A549 (cell line): ENCODE measurements around the gene SLC2A8. TPM values are rescaled to one million over a fixed set of nuclear protein-coding genes. Genes with fewer than 3 reads are reported as not detected.

Experiments used
- ATAC-seq, 2 experiments: fragments of 200-7000 bp in 1 of 2; fragments of >200 bp in 1 of 2; cut with Nextera tagmentation in 1 of 2; cut with Tn5 transposase in 1 of 2; 3 replicates each; pipeline versions ENCODE4 v1.8.0 to v1.9.1; 2018 to 2020; ENCODE audit warnings: mild to moderate bottlenecking in 1 of 2, moderate library complexity in 1 of 2
- CTCF ChIA-PET: fragments of 300-600 bp; sonication (Branson Sonifier 250); formaldehyde crosslinking; extraction: SDS; loops from one replicate; lab custom pipeline; 2021; ENCODE audit warnings: antibody characterized with exemption, inconsistent platforms; lab: Yijun Ruan, JAX
- POLR2A ChIA-PET: fragments of 350-600 bp; formaldehyde crosslinking; extraction: SDS; loops from one replicate; lab custom pipeline; 2021; ENCODE audit warnings: antibody characterized with exemption, inconsistent platforms; lab: Yijun Ruan, JAX
- DNase-seq, 2 experiments: peaks; one replicate each; pipeline versions ENCODE4 v3.0.0 to v3.0.0-alpha.2; 2011 to 2016; ENCODE audit warnings: low read depth in 1 of 2, low spot score in 1 of 2
- FAIRE-seq: peaks from 2 replicates; lab custom pipeline; 2011; peaks lifted over from hg19 to GRCh38; lab: Jason Lieb, UNC
- H3K27ac ChIP-seq, 2 experiments: fragments of >200 bp; sonication (Bioruptor Twin); formaldehyde crosslinking; 3 replicates each; pipeline ENCODE4 v1.5.1; 2016 to 2017
- H3K4me1 ChIP-seq: fragments of >200 bp; sonication (Bioruptor Twin); formaldehyde crosslinking; 3 replicates; pipeline ENCODE4 v1.6.1; 2016
- H3K4me2 ChIP-seq: fragments of >200 bp; sonication (Bioruptor Twin); formaldehyde crosslinking; 3 replicates; pipeline ENCODE4 v1.6.1; 2016
- H3K4me3 ChIP-seq: fragments of >200 bp; sonication (Bioruptor Twin); formaldehyde crosslinking; 3 replicates; pipeline ENCODE4 v1.5.1; 2016
- H3K9me3 ChIP-seq: fragments of >200 bp; sonication (Bioruptor Twin); formaldehyde crosslinking; 3 replicates; pipeline ENCODE4 v1.6.1; 2016
- ATOH8 ChIP-seq: fragments of 250-450 bp; sonication (Bioruptor Pico); IDR thresholded peaks from 2 replicates; pipeline ENCODE4 v1.5.0; 2020; ENCODE audit warnings: low read depth, mild to moderate bottlenecking, moderate library complexity
- BCL3 ChIP-seq: fragments of >200 bp; sonication (Bioruptor Twin); formaldehyde crosslinking; IDR thresholded peaks from 3 replicates; pipeline ENCODE4 v1.6.1; 2016
- CBX8 ChIP-seq: fragments of 200-600 bp; sonication (generic); IDR thresholded peaks from 2 replicates; pipeline ENCODE4 v1.6.1; 2016
- CEBPB ChIP-seq, 2 experiments: fragments of >200 bp in 1 of 2; sonication (Bioruptor Twin) in 1 of 2; formaldehyde crosslinking in 1 of 2; IDR thresholded peaks; 2 replicates each; pipeline ENCODE4 v1.6.1; 2012 to 2016
- CHD4 ChIP-seq: fragments of 200-600 bp; sonication (generic); IDR thresholded peaks from 2 replicates; pipeline ENCODE4 v1.6.1; 2016; ENCODE audit warnings: antibody characterized with exemption, mild to moderate bottlenecking, borderline replicate concordance
- FOSL2 ChIP-seq, 2 experiments: fragments of 450-650 bp in 1 of 2; fragments of >200 bp in 1 of 2; sonication (Bioruptor Twin) in 1 of 2; formaldehyde crosslinking; IDR thresholded peaks; 2 replicates each; pipeline versions ENCODE4 v1.5.0 to v1.6.1; 2016 to 2020; ENCODE audit warnings: mild to moderate bottlenecking in 1 of 2, moderate library complexity in 1 of 2
- HOXB13 ChIP-seq: fragments of 250-450 bp; sonication (Bioruptor Pico); IDR thresholded peaks from 2 replicates; pipeline ENCODE4 v1.5.0; 2020; ENCODE audit warnings: low read depth, mild to moderate bottlenecking, moderate library complexity
- JUN ChIP-seq, 2 experiments: fragments of >200 bp; sonication (Bioruptor Twin); formaldehyde crosslinking; IDR thresholded peaks; 2 replicates in 1 of 2; 3 replicates in 1 of 2; pipeline ENCODE4 v1.6.1; 2016 to 2017
- KDM5A ChIP-seq: fragments of 200-600 bp; sonication (generic); IDR thresholded peaks from 2 replicates; pipeline ENCODE4 v1.6.1; 2016; ENCODE audit warnings: antibody characterized with exemption, mild to moderate bottlenecking
- MAFK ChIP-seq: fragments of 450-650 bp; IDR thresholded peaks from 2 replicates; pipeline ENCODE4 v1.6.1; 2014; ENCODE audit not compliant: partially characterized antibody
- POLR2A ChIP-seq: IDR thresholded peaks from 2 replicates; pipeline ENCODE4 v1.6.1; 2012; ENCODE audit warnings: mild to moderate bottlenecking, low read length
- RAD21 ChIP-seq, 2 experiments: fragments of >200 bp in 1 of 2; sonication (Bioruptor Twin) in 1 of 2; formaldehyde crosslinking in 1 of 2; IDR thresholded peaks in 1 of 2; conservative IDR thresholded peaks in 1 of 2; 2 replicates in 1 of 2; 3 replicates in 1 of 2; pipeline ENCODE4 v1.6.1; 2012 to 2018; ENCODE audit warnings: inconsistent platforms in 1 of 2
- RFX5 ChIP-seq: fragments of 450-650 bp; IDR thresholded peaks from 2 replicates; pipeline ENCODE4 v1.7.1; 2014; ENCODE audit warnings: antibody characterized with exemption, mild to moderate bottlenecking, moderate library complexity
- RNF2 ChIP-seq: fragments of 200-600 bp; sonication (generic); IDR thresholded peaks from 2 replicates; pipeline ENCODE4 v1.6.1; 2016; ENCODE audit warnings: low read depth, mild to moderate bottlenecking, antibody characterized with exemption, moderate library complexity, borderline replicate concordance
- SMC3 ChIP-seq: fragments of >200 bp; sonication (Bioruptor Twin); formaldehyde crosslinking; IDR thresholded peaks from 3 replicates; pipeline ENCODE4 v1.6.1; 2018; ENCODE audit warnings: inconsistent platforms
- TP53 ChIP-seq: fragments of 250-450 bp; sonication (Bioruptor Pico); IDR thresholded peaks from 2 replicates; pipeline ENCODE4 v1.5.0; 2021; ENCODE audit warnings: mild to moderate bottlenecking, moderate library complexity
- WGBS: methylation state at CpG from one replicate; pipeline ENCODE4 v1.1.6; 2017; ENCODE audit errors: missing lambda C conversion rate; 5-methylcytosine and 5-hydroxymethylcytosine counted together
- polyA plus RNA-seq, 4 experiments: library from polyadenylated mRNA; depleted of rRNA in 3 of 4; stranded (reverse); fragments of >200 nt; fragmentation: RNase III in 1 of 4; extraction: RNeasy Plus Mini Kit Qiagen cat#74134 plus additional on column Dnase treatment in 1 of 4; gene quantifications; 2 replicates in 3 of 4; 3 replicates in 1 of 4; pipeline ENCODE4 v1.2.3, GENCODE V29; 2011 to 2017
- TF ChIP-seq, protein P1 (sequence below): fragments of >200 bp; sonication (Bioruptor Twin); formaldehyde crosslinking; IDR thresholded peaks from 3 replicates; pipeline ENCODE4 v1.5.1; 2016
- TF ChIP-seq, protein P2 (sequence below): IDR thresholded peaks from 2 replicates; pipeline ENCODE4 v1.6.1; 2012

Gene SLC2A8
- polyA plus RNA-seq, 2 of the 4 experiments (the other 2 are of a cell fraction): 7.3 to 16.0 TPM

DNA sequence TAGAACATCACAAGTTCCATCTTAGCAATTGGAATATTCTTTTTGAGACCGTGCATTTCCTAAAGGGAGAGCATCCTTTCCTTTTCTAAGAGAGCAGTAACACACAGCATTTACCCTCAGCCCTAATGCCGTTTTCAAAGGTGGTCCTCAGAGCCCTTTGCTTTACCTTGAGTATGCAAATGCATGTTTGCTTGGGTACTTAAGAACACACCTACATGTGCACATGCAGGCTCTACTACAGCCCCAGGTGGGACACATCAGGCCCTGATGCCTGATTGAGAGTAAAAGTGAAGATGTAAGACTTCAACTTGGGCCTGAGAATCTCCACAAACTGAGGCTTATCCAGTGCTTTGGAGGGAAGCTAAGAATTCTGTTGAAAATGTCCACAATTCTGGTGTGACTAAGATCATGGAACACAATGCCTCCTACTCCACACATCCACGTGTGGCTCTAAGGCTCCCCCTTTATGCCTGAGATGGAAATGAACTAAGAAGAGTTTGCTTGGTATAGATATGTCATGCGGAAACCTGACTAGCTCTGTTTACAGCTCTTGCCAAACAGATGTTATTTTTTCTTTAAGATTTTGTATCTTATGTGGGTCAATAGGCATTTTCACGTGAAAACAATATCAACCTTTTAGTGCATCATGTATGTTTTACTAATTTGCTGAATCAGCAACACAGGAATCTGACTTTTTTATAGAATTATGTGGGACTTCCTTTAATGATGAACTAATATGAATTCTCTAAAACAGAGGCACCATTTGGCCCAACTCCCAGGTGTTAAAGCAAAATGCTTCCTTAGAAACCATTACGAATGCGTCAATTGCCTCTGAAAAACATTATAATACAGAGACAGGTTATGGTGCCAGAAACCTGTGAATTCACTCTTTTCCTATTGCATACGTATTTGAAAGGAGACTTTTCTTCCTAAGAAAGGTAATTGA, 48.9 kb upstream of the SLC2A8 start:
- Histone ChIP-seq H3K4me1 (peaks cover 4% of the 10 kb centered on the region; the same call in 1 of the 3 replicates), H3K27ac (no peak overlapping the region; a peak in 1 of 6 replicates), H3K9me3 (no peaks in the 10 kb centered on the region), H3K4me2 (no peak overlapping the region), H3K4me3 (no peak overlapping the region)
- DNase-seq (peak; percentile 55 to 71), FAIRE-seq (no peak), ATAC-seq (peak; percentile 94 to 95)
- TF ChIP-seq, protein P1, sequence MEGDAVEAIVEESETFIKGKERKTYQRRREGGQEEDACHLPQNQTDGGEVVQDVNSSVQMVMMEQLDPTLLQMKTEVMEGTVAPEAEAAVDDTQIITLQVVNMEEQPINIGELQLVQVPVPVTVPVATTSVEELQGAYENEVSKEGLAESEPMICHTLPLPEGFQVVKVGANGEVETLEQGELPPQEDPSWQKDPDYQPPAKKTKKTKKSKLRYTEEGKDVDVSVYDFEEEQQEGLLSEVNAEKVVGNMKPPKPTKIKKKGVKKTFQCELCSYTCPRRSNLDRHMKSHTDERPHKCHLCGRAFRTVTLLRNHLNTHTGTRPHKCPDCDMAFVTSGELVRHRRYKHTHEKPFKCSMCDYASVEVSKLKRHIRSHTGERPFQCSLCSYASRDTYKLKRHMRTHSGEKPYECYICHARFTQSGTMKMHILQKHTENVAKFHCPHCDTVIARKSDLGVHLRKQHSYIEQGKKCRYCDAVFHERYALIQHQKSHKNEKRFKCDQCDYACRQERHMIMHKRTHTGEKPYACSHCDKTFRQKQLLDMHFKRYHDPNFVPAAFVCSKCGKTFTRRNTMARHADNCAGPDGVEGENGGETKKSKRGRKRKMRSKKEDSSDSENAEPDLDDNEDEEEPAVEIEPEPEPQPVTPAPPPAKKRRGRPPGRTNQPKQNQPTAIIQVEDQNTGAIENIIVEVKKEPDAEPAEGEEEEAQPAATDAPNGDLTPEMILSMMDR: peak; percentile 73
- TF ChIP-seq, protein P2, sequence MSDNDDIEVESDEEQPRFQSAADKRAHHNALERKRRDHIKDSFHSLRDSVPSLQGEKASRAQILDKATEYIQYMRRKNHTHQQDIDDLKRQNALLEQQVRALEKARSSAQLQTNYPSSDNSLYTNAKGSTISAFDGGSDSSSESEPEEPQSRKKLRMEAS: peak; percentile 57; the same call in 1 of the 2 replicates
- TF ChIP-seq JUN (IDR thresholded peaks at IDR 0.05): no peak
- TF ChIP-seq MAFK: peak; percentile 99
- TF ChIP-seq ATOH8 (CRISPR knock-in tag): no peak
- TF ChIP-seq SMC3: peak; percentile 80
- peak; percentile 80 to 91 for TF ChIP-seq RAD21 (conservative IDR thresholded peaks at IDR 0.05 in 1 of 2, IDR thresholded peaks at IDR 0.05 in 1 of 2)
- ChIA-PET CTCF (interaction anchor here (0.6 to 2.1 kb wide), 21 partner anchors 11 to 137 kb away, joined by 3 to 12 read pairs (median 4); partner anchors contain the start of gene SLC2A8), POLR2A (no interaction called here)
- 69% methylated on average over 8 of the region's 8 CpGs for WGBS

DNA sequence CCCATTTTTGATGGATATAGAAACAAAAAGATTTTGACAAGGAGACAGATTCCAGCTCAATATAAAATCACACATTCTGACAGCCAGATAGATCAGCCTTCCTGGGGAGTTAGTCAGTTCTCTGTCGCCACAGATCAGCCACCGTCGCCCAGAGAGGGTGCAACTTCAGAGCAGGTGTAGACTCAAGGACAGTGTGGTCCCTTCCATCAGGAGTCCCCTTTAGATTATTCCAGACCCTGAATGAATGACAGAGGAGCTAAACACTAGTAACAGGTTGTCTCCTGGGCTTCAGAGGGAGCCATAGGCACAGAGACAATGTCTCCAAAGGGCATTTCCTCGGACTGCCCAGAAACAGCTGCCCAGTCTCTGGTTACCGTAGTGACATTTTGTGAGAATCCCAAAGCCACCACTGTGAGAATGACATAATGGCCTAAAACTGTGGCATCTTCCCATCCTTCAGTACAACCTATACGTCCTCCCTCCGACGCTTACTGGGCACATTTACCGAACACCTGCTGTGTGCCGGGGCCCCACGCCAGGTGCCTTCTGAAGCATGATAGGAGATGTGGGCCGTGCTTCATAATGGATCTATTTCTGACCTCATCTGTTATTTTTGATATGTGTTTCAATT, 47.4 kb upstream of the SLC2A8 start:
- ATAC-seq (no peak), FAIRE-seq (no peak), DNase-seq (no peak)
- no peak overlapping the region for H3K4me2 ChIP-seq
- 96% methylated on average over 12 of the region's 12 CpGs for WGBS
- TF ChIP-seq CHD4 (no peak), POLR2A (no peak), TP53 (no peak), FOSL2 (IDR thresholded peaks at IDR 0.05) (no peak), FOSL2 (CRISPR knock-in tag; IDR thresholded peaks at IDR 0.05) (no peak), ATOH8 (CRISPR knock-in tag) (no peak), SMC3 (no peak), HOXB13 (CRISPR knock-in tag) (no peak), KDM5A (no peak), CEBPB (IDR thresholded peaks at IDR 0.05) (no peak), CBX8 (no peak), RFX5 (no peak), RNF2 (no peak), BCL3 (no peak)
- peaks cover 4% of the 10 kb centered on the region; the same call in 1 of the 3 replicates for H3K4me1 ChIP-seq
- no peak overlapping the region for H3K27ac ChIP-seq
- ChIA-PET CTCF (interaction anchor here (0.8 to 2.5 kb wide), 6 partner anchors 10 to 145 kb away, joined by 3 to 12 read pairs (median 6); partner anchors contain the start of gene SLC2A8), POLR2A (no interaction called here)
- no peaks in the 10 kb centered on the region for H3K9me3 ChIP-seq
- no peak overlapping the region for H3K4me3 ChIP-seq
